Hepatocyte (in vitro differentiated cells): ENCODE results near the gene RASIP1.

Experiments used
- CTCF ChIP-seq: fragments of 200-600 bp; sonication (generic); IDR thresholded peaks from 2 replicates; pipeline ENCODE4 v1.5.1; 2016; ENCODE audit warnings: antibody characterized with exemption, mild to moderate bottlenecking; ENCODE audit not compliant: poor library complexity
- EZH2 ChIP-seq: fragments of 200-600 bp; sonication (generic); IDR thresholded peaks from 2 replicates; pipeline ENCODE4 v1.6.1; 2016; ENCODE audit warnings: antibody characterized with exemption, mild to moderate bottlenecking, borderline replicate concordance

DNA sequence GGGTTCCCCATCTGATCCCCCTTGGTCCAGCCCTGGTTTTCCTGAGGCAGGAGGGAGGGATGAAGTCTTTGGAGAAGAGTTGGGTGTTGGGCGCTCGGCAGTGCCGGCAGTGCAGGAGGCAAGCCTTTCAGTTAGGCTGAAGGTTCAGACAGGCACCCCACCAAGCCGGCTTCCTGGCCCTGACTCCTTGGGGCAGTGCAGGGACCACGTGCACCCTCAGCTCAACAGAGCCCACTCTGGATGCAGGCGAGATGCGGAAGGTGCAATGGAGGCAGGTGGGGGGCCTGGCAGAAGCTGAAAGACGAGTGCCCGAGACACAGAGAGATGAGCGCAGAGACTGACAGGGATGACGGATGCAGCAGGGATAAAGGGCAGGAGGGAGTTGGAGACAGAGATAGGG lies 31.9 kb downstream of the RASIP1 start:
- TF ChIP-seq CTCF (no peak), EZH2 (no peak)
